PC-9 (cell line): ENCODE measurements around the gene VAV3.

ENCODE experiments used
- EZH2 ChIP-seq: fragments of 200-600 bp; sonication (generic); IDR thresholded peaks from 2 replicates; pipeline ENCODE4 v1.8.0; 2017; ENCODE audit warnings: antibody characterized with exemption, low read depth
- TF ChIP-seq, protein P1 (sequence below): fragments of 200-600 bp; sonication (generic); conservative IDR thresholded peaks from 2 replicates; pipeline ENCODE4 v1.6.1; 2017; ENCODE audit warnings: mixed run types, antibody characterized with exemption, mild to moderate bottlenecking, moderate library complexity

DNA sequence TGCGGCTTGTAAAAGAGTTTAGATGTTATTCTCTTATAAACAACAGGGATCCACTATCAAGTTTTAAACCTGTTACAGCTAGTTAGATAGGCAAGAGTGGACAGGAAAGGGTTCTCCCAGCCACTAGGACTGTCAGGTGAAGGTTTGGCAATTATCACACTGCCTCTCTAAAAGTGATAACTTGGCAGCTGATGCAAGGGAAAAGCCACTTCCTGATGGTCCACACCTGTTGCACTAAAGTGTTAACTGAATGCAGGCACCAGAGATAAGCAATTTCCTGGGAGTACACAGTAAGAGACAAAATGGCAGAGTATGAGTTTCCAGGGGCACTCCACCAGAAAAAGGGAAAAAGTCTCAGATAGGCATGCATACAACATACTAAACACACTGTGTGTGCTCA is 99.4 kb downstream of the VAV3 start:
- no peak for TF ChIP-seq EZH2
- TF ChIP-seq, protein P1, sequence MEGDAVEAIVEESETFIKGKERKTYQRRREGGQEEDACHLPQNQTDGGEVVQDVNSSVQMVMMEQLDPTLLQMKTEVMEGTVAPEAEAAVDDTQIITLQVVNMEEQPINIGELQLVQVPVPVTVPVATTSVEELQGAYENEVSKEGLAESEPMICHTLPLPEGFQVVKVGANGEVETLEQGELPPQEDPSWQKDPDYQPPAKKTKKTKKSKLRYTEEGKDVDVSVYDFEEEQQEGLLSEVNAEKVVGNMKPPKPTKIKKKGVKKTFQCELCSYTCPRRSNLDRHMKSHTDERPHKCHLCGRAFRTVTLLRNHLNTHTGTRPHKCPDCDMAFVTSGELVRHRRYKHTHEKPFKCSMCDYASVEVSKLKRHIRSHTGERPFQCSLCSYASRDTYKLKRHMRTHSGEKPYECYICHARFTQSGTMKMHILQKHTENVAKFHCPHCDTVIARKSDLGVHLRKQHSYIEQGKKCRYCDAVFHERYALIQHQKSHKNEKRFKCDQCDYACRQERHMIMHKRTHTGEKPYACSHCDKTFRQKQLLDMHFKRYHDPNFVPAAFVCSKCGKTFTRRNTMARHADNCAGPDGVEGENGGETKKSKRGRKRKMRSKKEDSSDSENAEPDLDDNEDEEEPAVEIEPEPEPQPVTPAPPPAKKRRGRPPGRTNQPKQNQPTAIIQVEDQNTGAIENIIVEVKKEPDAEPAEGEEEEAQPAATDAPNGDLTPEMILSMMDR: no peak
